HG03039 (cell line): ENCODE data around the gene PCDH18.

Experiments used
- ATAC-seq: cut with Tn5 transposase; IDR thresholded peaks from one replicate; pipeline ENCODE4 v1.9.1; 2021; ENCODE audit warnings: mild to moderate bottlenecking, moderate library complexity; ENCODE audit not compliant: unreplicated experiment

The PCDH18 gene

DNA sequence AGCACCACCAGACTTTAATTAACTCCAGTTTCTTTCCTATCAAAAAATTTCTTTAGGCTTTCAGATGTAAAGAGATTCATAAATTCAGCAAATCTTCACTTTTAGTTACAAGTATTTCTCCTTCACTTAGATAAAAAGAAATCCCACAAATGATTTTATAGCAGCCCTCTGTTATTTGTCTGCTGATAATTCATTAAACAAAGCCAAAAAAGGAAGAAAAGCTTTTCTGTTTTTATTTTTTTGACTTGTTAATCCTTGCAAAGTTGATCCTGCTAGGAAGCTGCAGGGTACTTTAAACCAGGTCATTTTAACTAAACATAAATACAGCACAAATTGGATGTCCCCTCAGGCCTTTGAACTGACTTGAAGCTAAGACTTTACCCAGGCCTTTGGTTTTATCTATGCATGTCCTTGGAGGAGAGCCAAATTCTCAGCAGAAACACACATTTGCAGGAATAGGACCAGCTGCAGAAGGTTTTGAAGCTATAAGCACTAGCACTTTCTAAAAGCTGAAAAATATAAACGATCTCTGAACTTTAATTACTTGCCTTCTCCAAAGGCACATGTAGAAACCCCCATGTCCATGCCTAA lies 57.5 kb downstream of the PCDH18 start:
- ATAC-seq = no peak

DNA sequence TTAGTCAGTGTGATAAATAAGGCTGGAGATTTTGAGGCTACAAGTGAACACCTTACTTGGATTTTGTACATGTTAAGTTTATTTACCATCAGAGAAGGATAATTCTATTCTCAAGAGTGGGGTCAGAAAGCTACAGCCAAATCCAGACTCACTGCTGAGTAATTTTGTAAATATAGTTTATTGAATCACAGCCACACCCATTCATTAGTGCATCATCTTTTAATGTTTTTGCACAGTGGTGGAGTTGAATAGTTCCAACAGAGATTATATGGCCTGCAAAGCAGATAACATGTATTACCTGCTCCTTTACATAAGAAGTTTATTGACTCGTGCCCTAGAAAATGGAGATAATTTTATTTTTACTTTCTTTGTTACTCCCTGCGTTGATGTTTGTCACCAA lies 60.4 kb downstream of the PCDH18 start:
- no peak for ATAC-seq

DNA sequence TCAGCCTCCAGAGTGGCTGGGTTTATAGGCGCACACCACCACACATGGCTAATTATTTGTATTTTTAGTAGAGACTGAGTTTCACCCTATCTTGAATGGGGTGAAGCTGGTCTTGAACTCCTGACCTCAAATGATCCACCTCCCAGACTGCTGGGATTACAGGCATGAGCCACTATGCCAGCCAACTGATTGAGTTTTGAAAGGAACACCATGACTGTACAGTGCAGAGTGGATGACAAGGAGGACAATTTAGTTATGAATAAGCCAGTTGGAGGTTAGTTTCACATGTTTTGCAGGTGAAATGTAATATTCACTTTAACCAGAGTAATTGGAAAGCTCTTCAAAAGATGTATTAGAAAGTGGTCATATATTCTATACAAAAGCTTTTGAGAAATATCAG lies 60.8 kb downstream of the PCDH18 start:
- ATAC-seq = no peak

DNA sequence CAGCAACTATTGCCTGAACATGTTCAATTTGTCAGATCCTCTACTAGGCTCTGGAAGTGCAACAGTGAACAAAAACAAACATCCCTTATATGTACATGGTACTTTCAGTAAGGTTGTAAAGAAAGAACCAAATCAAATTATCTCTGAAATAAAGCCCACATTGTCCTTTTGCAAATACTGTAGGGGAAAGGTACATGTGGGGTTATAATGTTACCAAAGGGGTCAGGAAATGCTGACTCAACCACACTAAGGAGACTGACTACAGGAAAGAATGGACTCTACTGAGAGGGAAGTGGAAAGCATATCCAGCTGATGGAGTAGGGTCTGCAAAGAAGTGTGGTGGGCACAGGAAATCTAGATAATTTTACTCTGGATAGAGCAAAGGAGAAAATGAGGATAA lies 61.5 kb downstream of the PCDH18 start:
- no peak for ATAC-seq
